ENCODE data around the gene CYP3A7. TPM values are rescaled to one million over a fixed set of nuclear protein-coding genes. Genes with fewer than 3 reads are reported as not detected.

The CYP3A7 gene
- total RNA-seq, 1 experiment from 2014 or later, result not detected

DNA sequence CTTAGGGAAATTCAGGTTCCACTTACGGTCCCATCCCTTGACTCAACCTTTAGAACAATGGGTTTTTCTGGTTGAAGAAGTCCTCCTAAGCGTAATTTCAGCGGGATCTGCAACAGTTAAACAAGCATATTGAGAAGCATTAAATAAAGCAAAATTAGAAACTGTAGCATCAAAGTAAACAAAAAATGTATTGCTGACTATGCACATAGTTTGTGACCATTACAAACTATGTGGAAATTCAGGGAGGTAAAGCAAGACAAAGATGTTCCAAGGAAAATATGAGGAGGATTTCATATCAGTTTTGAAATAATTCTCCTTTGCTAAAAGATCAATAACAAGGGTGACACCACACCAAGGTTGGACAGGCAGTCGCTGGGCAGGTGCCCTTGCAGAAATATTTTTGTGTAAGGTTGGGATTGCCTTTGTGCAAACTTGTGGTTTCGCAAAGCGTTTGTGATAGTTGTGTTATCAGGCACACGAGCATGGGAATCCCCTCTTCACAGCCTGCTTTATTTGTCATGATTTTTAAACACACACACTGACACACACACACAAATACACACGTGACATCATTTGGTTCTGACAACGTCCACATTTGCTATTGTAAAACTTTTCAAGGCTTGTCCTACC lies 49.8 kb downstream of the CYP3A7 start:
- H3K9me3 Mint-ChIP-seq, result peaks cover 66% of the 10 kb centered on the region
- ChIA-PET POLR2A (no interaction called here), CTCF (no interaction called here)
- ATAC-seq (no peak), DNase-seq (ENCODE audit: low spot score) (no peak)
- H3K27me3 Mint-ChIP-seq (ENCODE audit: low read depth), result peaks cover 36% of the 10 kb centered on the region
- no peak overlapping the region for H3K4me3 Mint-ChIP-seq
- peaks cover 16% of the 10 kb centered on the region for H3K36me3 Mint-ChIP-seq
- H3K4me1 Mint-ChIP-seq, result no peaks in the 10 kb centered on the region
- TF ChIP-seq TP53 (CRISPR knock-in tag; IDR thresholded peaks at IDR 0.05), result no peak
- no peak for TF ChIP-seq FOXJ3 (CRISPR knock-in tag; IDR thresholded peaks at IDR 0.05; ENCODE audit: borderline replicate concordance)
- TF ChIP-seq CTCF (IDR thresholded peaks at IDR 0.05), result no peak
- no peak for TF ChIP-seq IRF2 (CRISPR knock-in tag; IDR thresholded peaks at IDR 0.05; ENCODE audit: borderline replicate concordance, low read depth)
- no peak for TF ChIP-seq NFATC4 (CRISPR knock-in tag; IDR thresholded peaks at IDR 0.05)
- no peak for TF ChIP-seq ZNF232 (CRISPR knock-in tag; IDR thresholded peaks at IDR 0.05)
- TF ChIP-seq, protein P1, sequence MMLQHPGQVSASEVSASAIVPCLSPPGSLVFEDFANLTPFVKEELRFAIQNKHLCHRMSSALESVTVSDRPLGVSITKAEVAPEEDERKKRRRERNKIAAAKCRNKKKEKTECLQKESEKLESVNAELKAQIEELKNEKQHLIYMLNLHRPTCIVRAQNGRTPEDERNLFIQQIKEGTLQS (CRISPR knock-in tag; conservative IDR thresholded peaks at IDR 0.05), result no peak
- TF ChIP-seq FOXP1 (CRISPR knock-in tag; IDR thresholded peaks at IDR 0.05; ENCODE audit: borderline replicate concordance), result no peak
- TF ChIP-seq, protein P2, sequence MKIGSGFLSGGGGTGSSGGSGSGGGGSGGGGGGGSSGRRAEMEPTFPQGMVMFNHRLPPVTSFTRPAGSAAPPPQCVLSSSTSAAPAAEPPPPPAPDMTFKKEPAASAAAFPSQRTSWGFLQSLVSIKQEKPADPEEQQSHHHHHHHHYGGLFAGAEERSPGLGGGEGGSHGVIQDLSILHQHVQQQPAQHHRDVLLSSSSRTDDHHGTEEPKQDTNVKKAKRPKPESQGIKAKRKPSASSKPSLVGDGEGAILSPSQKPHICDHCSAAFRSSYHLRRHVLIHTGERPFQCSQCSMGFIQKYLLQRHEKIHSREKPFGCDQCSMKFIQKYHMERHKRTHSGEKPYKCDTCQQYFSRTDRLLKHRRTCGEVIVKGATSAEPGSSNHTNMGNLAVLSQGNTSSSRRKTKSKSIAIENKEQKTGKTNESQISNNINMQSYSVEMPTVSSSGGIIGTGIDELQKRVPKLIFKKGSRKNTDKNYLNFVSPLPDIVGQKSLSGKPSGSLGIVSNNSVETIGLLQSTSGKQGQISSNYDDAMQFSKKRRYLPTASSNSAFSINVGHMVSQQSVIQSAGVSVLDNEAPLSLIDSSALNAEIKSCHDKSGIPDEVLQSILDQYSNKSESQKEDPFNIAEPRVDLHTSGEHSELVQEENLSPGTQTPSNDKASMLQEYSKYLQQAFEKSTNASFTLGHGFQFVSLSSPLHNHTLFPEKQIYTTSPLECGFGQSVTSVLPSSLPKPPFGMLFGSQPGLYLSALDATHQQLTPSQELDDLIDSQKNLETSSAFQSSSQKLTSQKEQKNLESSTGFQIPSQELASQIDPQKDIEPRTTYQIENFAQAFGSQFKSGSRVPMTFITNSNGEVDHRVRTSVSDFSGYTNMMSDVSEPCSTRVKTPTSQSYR (CRISPR knock-in tag; IDR thresholded peaks at IDR 0.05), result no peak
- no peak for TF ChIP-seq CREB1 (CRISPR knock-in tag; IDR thresholded peaks at IDR 0.05)
- TF ChIP-seq PREB (CRISPR knock-in tag; IDR thresholded peaks at IDR 0.05; ENCODE audit: borderline replicate concordance), result no peak
- TF ChIP-seq SMAD3 (CRISPR knock-in tag; IDR thresholded peaks at IDR 0.05; ENCODE audit: borderline replicate concordance), result no peak
- TF ChIP-seq NFE2L1 (CRISPR knock-in tag; IDR thresholded peaks at IDR 0.05), result no peak
- no peak for TF ChIP-seq FOXK1 (CRISPR knock-in tag; IDR thresholded peaks at IDR 0.05)
- no peak overlapping the region for H3K27ac Mint-ChIP-seq

- Mint-ChIP-seq H3K4me1 (peaks cover 17% of the 10 kb centered on the region), H3K4me3 (no peak within 1 kb of the TSS), H3K9me3 (peaks cover 28% of the 10 kb centered on the region), H3K36me3 (no peaks in the 10 kb centered on the region), H3K27me3 (ENCODE audit: low read depth) (peaks cover 10% of the 10 kb centered on the region), H3K27ac (no peak within 1 kb of the TSS)
- ChIA-PET POLR2A (no interaction called here), CTCF (no interaction called here)
- ATAC-seq (no peak; the same call in 1 of the 2 replicates), DNase-seq (ENCODE audit: low spot score) (no peak)
- no peak for TF ChIP-seq FOXP4 (CRISPR knock-in tag; IDR thresholded peaks at IDR 0.05)
- no peak for TF ChIP-seq ZNF317 (CRISPR knock-in tag; IDR thresholded peaks at IDR 0.05; ENCODE audit: borderline replicate concordance, low read depth)
- TF ChIP-seq JUN (CRISPR knock-in tag; IDR thresholded peaks at IDR 0.05), result no peak
- TF ChIP-seq MLX (CRISPR knock-in tag; IDR thresholded peaks at IDR 0.05), result no peak
- no peak for TF ChIP-seq ZNF219 (CRISPR knock-in tag; IDR thresholded peaks at IDR 0.05; ENCODE audit: borderline replicate concordance)
- TF ChIP-seq, protein P3, sequence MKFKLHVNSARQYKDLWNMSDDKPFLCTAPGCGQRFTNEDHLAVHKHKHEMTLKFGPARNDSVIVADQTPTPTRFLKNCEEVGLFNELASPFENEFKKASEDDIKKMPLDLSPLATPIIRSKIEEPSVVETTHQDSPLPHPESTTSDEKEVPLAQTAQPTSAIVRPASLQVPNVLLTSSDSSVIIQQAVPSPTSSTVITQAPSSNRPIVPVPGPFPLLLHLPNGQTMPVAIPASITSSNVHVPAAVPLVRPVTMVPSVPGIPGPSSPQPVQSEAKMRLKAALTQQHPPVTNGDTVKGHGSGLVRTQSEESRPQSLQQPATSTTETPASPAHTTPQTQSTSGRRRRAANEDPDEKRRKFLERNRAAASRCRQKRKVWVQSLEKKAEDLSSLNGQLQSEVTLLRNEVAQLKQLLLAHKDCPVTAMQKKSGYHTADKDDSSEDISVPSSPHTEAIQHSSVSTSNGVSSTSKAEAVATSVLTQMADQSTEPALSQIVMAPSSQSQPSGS (CRISPR knock-in tag; IDR thresholded peaks at IDR 0.05; ENCODE audit: borderline replicate concordance, low read depth), result no peak
Measured at GRCh38 chr7:99679400-99680191, 55.4 kb downstream of the CYP3A7 start, which contains the start of gene CYP3A5. Gene CYP3A5 (minus strand): TSS chr7:99679996. CDS start chr7:99679896, 100 bp downstream.

Measured in WTC11 (cell line).